HEK293 (cell line): ENCODE measurements around the gene NLGN1.

Source experiments
- CTCF ChIA-PET: fragments of 350-600 bp; formaldehyde crosslinking; extraction: SDS; loops from one replicate; lab custom pipeline; 2021; ENCODE audit warnings: antibody characterized with exemption; lab: Yijun Ruan, JAX
- POLR2A ChIA-PET: fragments of 300-600 bp; formaldehyde crosslinking; extraction: SDS; loops from one replicate; lab custom pipeline; 2020; ENCODE audit warnings: antibody characterized with exemption, inconsistent platforms; lab: Yijun Ruan, JAX
- H3K27ac ChIP-seq: fragments of 200-500 bp; sonication (Bioruptor generic); 2 replicates; pipeline ENCODE4 v1.5.1; 2014; ENCODE audit warnings: low read depth, low read length, control low read depth, inconsistent platforms; ENCODE audit errors: extremely low read depth
- H3K36me3 ChIP-seq, 2 experiments: fragments of 200-500 bp in 1 of 2; sonication (Bioruptor generic) in 1 of 2; 1 replicate in 1 of 2; 2 replicates in 1 of 2; pipeline ENCODE4 v1.5.1; 2014 to 2017; ENCODE audit warnings: inconsistent platforms in 2 of 2, low read length in 2 of 2; ENCODE audit not compliant: control insufficient read depth in 2 of 2, insufficient read depth in 1 of 2
- H3K4me1 ChIP-seq: fragments of 200-500 bp; sonication (Bioruptor generic); 2 replicates; pipeline ENCODE4 v1.5.1; 2014; ENCODE audit warnings: mild to moderate bottlenecking, low read length, inconsistent platforms; ENCODE audit not compliant: control insufficient read depth, insufficient read depth
- H3K4me3 ChIP-seq: 2 replicates; pipeline ENCODE4 v1.5.1; 2011; ENCODE audit warnings: low read depth, mild to moderate bottlenecking, control low read depth, low read length, moderate library complexity
- H3K9me3 ChIP-seq: fragments of 200-500 bp; sonication (Bioruptor generic); 2 replicates; pipeline ENCODE4 v1.5.1; 2014; ENCODE audit warnings: low read depth, low read length, inconsistent platforms; ENCODE audit not compliant: control insufficient read depth, insufficient read depth
- HOXA7 ChIP-seq: sonication (generic); formaldehyde crosslinking; IDR thresholded peaks from 2 replicates; pipeline ENCODE4 v1.8.1; 2022; ENCODE audit warnings: missing genetic modification reagents, borderline replicate concordance
- HOXC10 ChIP-seq: sonication (generic); formaldehyde crosslinking; IDR thresholded peaks from 2 replicates; pipeline ENCODE4 v1.8.1; 2023; ENCODE audit warnings: mild to moderate bottlenecking, missing genetic modification reagents
- HOXD13 ChIP-seq: sonication (generic); formaldehyde crosslinking; IDR thresholded peaks from 2 replicates; pipeline ENCODE4 v1.8.0; 2022; ENCODE audit warnings: missing genetic modification reagents, borderline replicate concordance
- KLF7 ChIP-seq: fragments of 450-650 bp; formaldehyde crosslinking; IDR thresholded peaks from 2 replicates; pipeline ENCODE4 v1.5.1; 2016; ENCODE audit warnings: missing biosample characterization, missing genetic modification characterization, borderline replicate concordance
- SALL2 ChIP-seq: fragments of 450-650 bp; formaldehyde crosslinking; IDR thresholded peaks from 2 replicates; pipeline ENCODE4 v1.5.0; 2017; ENCODE audit warnings: missing biosample characterization, mild to moderate bottlenecking, missing genetic modification characterization, borderline replicate concordance
- ZFP3 ChIP-seq: fragments of 450-650 bp; formaldehyde crosslinking; IDR thresholded peaks from 2 replicates; pipeline ENCODE4 v1.5.1; 2016; ENCODE audit warnings: low read depth, missing biosample characterization, missing genetic modification characterization
- ZFP69B ChIP-seq: fragments of 450-650 bp; formaldehyde crosslinking; IDR thresholded peaks from 2 replicates; pipeline ENCODE4 v1.5.1; 2016; ENCODE audit warnings: missing biosample characterization, missing genetic modification characterization
- ZNF114 ChIP-seq: fragments of 450-650 bp; formaldehyde crosslinking; IDR thresholded peaks from 2 replicates; pipeline ENCODE4 v1.5.0; 2017; ENCODE audit warnings: missing biosample characterization, missing genetic modification characterization
- ZNF16 ChIP-seq: fragments of 450-650 bp; formaldehyde crosslinking; IDR thresholded peaks from 2 replicates; pipeline ENCODE4 v1.5.1; 2016; ENCODE audit warnings: low read depth, missing biosample characterization, missing genetic modification characterization
- ZNF169 ChIP-seq: fragments of 450-650 bp; formaldehyde crosslinking; IDR thresholded peaks from 2 replicates; pipeline ENCODE4 v1.5.1; 2016; ENCODE audit warnings: missing biosample characterization, missing genetic modification characterization
- ZNF19 ChIP-seq: fragments of 450-650 bp; formaldehyde crosslinking; IDR thresholded peaks from 2 replicates; pipeline ENCODE4; 2016; ENCODE audit warnings: missing biosample characterization, missing genetic modification characterization, low read depth
- ZNF2 ChIP-seq: fragments of 450-650 bp; formaldehyde crosslinking; IDR thresholded peaks from 2 replicates; pipeline ENCODE4 v1.5.1; 2016; ENCODE audit warnings: missing biosample characterization, missing genetic modification characterization
- ZNF335 ChIP-seq: fragments of 450-650 bp; formaldehyde crosslinking; conservative IDR thresholded peaks from 2 replicates; pipeline ENCODE4 v1.5.1; 2016; ENCODE audit warnings: missing biosample characterization, missing genetic modification characterization
- ZNF423 ChIP-seq: fragments of 450-650 bp; formaldehyde crosslinking; IDR thresholded peaks from 2 replicates; pipeline ENCODE4 v1.5.1; 2016; ENCODE audit warnings: missing biosample characterization, missing genetic modification characterization
- ZNF558 ChIP-seq: fragments of 450-650 bp; formaldehyde crosslinking; IDR thresholded peaks from 2 replicates; pipeline ENCODE4 v1.5.1; 2016; ENCODE audit warnings: missing biosample characterization, missing genetic modification characterization
- ZNF600 ChIP-seq: fragments of 450-650 bp; formaldehyde crosslinking; IDR thresholded peaks from 2 replicates; pipeline ENCODE4 v1.5.1; 2016; ENCODE audit warnings: missing biosample characterization, missing genetic modification characterization
- ZNF621 ChIP-seq: fragments of 450-650 bp; formaldehyde crosslinking; IDR thresholded peaks from 2 replicates; pipeline ENCODE4 v1.5.1; 2017; ENCODE audit warnings: missing biosample characterization, missing genetic modification characterization
- ZNF664 ChIP-seq: fragments of 450-650 bp; formaldehyde crosslinking; IDR thresholded peaks from 2 replicates; pipeline ENCODE4 v1.5.1; 2016; ENCODE audit warnings: missing biosample characterization, missing genetic modification characterization
- ZNF830 ChIP-seq: fragments of 450-650 bp; IDR thresholded peaks from 2 replicates; pipeline ENCODE4 v1.5.0; 2018; ENCODE audit warnings: missing biosample characterization, missing genetic modification characterization, low read depth, mild to moderate bottlenecking, moderate library complexity
- ZNF843 ChIP-seq: fragments of 450-650 bp; formaldehyde crosslinking; IDR thresholded peaks from 2 replicates; pipeline ENCODE4 v1.5.1; 2016; ENCODE audit warnings: missing biosample characterization, missing genetic modification characterization
- TF ChIP-seq, protein P1 (sequence below): fragments of 450-650 bp; formaldehyde crosslinking; IDR thresholded peaks from 2 replicates; pipeline ENCODE4 v1.5.0; 2017; ENCODE audit warnings: missing biosample characterization, missing genetic modification characterization, borderline replicate concordance
- TF ChIP-seq, protein P2 (sequence below): fragments of 450-650 bp; formaldehyde crosslinking; IDR thresholded peaks from 2 replicates; pipeline ENCODE4 v1.5.1; 2016; ENCODE audit warnings: missing biosample characterization, missing genetic modification characterization
- TF ChIP-seq, protein P3 (sequence below): fragments of 450-650 bp; formaldehyde crosslinking; IDR thresholded peaks from 2 replicates; pipeline ENCODE4 v1.5.1; 2016; ENCODE audit warnings: missing biosample characterization, missing genetic modification characterization
- TF ChIP-seq, protein P4 (sequence below): fragments of 450-650 bp; formaldehyde crosslinking; IDR thresholded peaks from 2 replicates; pipeline ENCODE4 v1.5.1; 2016; ENCODE audit warnings: missing biosample characterization, missing genetic modification characterization

The NLGN1 gene

DNA sequence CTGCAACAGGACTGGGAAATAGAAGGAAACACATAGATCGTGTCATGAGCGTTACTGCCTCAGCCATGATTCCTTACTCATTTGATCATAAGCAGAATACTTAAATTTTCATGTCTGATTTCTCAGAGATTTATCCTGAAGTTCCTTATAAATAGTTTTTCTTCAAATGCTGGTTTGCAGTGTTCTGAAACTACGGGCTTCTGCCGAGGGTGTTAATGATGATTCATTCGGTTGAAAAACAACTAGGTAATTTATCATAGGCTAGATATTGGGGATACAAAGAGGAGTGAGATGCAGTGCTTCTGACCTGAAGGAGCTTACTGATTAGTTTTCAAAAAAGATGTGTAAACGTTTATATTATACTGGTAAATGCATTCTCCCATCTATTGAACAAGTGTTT is 428.9 kb downstream of the NLGN1 start (continued):
- TF ChIP-seq, protein P1, sequence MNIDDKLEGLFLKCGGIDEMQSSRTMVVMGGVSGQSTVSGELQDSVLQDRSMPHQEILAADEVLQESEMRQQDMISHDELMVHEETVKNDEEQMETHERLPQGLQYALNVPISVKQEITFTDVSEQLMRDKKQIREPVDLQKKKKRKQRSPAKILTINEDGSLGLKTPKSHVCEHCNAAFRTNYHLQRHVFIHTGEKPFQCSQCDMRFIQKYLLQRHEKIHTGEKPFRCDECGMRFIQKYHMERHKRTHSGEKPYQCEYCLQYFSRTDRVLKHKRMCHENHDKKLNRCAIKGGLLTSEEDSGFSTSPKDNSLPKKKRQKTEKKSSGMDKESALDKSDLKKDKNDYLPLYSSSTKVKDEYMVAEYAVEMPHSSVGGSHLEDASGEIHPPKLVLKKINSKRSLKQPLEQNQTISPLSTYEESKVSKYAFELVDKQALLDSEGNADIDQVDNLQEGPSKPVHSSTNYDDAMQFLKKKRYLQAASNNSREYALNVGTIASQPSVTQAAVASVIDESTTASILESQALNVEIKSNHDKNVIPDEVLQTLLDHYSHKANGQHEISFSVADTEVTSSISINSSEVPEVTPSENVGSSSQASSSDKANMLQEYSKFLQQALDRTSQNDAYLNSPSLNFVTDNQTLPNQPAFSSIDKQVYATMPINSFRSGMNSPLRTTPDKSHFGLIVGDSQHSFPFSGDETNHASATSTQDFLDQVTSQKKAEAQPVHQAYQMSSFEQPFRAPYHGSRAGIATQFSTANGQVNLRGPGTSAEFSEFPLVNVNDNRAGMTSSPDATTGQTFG (tag by site-specific recombination): no peak
- TF ChIP-seq HOXD13: no peak

DNA sequence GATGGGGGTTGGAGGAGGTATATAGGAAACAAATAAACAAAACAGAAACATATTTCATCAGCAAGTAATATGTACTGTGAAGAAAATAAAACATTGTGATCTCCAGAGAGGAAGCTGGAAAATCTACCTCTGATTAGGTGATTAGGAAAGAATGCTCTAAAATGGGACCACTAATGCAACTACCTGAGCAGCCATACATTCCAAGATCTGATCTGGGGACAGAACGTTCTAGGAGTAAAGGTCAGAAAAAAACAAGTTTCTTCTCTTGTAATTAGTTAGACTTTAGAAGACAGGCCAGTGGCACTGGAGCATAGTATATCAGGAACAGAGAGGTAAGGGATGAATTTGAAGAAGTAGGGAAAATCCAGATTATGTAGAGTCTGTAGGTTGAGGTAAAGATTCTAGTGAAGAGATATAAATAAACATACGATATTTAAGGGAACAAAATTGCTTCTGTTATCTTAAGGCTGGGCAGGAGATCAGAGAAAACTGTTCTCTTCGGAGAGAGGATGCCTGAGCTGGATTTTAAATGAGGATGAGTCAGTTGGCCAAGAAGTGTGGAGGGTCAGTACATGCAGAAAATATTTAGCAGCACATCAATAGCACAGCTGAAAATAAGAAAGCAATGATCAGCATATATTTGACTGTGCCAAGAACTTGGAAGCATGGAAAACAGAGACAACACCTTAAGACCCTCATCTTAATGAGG is 429.5 kb downstream of the NLGN1 start:
- POLR2A ChIA-PET: no interaction called here
- no peak for TF ChIP-seq ZNF16 (tag by site-specific recombination)
- TF ChIP-seq ZNF558 (tag by site-specific recombination): no peak
- TF ChIP-seq, protein P2, sequence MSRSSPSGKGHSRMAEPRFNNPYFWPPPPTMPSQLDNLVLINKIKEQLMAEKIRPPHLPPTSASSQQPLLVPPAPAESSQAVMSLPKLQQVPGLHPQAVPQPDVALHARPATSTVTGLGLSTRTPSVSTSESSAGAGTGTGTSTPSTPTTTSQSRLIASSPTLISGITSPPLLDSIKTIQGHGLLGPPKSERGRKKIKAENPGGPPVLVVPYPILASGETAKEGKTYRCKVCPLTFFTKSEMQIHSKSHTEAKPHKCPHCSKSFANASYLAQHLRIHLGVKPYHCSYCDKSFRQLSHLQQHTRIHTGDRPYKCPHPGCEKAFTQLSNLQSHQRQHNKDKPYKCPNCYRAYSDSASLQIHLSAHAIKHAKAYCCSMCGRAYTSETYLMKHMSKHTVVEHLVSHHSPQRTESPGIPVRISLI (tag by site-specific recombination): no peak
- TF ChIP-seq ZNF664 (tag by site-specific recombination): no peak
- TF ChIP-seq, protein P3, sequence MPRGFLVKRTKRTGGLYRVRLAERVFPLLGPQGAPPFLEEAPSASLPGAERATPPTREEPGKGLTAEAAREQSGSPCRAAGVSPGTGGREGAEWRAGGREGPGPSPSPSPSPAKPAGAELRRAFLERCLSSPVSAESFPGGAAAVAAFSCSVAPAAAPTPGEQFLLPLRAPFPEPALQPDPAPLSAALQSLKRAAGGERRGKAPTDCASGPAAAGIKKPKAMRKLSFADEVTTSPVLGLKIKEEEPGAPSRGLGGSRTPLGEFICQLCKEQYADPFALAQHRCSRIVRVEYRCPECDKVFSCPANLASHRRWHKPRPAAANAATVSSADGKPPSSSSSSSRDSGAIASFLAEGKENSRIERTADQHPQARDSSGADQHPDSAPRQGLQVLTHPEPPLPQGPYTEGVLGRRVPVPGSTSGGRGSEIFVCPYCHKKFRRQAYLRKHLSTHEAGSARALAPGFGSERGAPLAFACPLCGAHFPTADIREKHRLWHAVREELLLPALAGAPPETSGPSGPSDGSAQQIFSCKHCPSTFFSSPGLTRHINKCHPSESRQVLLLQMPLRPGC (tag by site-specific recombination): no peak
- no peak for TF ChIP-seq HOXC10 (CRISPR knock-in tag)
- TF ChIP-seq ZNF2 (tag by site-specific recombination): no peak
- TF ChIP-seq, protein P4, sequence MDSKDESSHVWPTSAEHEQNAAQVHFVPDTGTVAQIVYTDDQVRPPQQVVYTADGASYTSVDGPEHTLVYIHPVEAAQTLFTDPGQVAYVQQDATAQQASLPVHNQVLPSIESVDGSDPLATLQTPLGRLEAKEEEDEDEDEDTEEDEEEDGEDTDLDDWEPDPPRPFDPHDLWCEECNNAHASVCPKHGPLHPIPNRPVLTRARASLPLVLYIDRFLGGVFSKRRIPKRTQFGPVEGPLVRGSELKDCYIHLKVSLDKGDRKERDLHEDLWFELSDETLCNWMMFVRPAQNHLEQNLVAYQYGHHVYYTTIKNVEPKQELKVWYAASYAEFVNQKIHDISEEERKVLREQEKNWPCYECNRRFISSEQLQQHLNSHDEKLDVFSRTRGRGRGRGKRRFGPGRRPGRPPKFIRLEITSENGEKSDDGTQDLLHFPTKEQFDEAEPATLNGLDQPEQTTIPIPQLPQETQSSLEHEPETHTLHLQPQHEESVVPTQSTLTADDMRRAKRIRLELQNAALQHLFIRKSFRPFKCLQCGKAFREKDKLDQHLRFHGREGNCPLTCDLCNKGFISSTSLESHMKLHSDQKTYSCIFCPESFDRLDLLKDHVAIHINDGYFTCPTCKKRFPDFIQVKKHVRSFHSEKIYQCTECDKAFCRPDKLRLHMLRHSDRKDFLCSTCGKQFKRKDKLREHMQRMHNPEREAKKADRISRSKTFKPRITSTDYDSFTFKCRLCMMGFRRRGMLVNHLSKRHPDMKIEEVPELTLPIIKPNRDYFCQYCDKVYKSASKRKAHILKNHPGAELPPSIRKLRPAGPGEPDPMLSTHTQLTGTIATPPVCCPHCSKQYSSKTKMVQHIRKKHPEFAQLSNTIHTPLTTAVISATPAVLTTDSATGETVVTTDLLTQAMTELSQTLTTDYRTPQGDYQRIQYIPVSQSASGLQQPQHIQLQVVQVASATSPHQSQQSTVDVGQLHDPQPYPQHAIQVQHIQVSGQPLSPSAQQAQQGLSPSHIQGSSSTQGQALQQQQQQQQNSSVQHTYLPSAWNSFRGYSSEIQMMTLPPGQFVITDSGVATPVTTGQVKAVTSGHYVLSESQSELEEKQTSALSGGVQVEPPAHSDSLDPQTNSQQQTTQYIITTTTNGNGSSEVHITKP (tag by site-specific recombination): no peak
- no peak for TF ChIP-seq ZNF114 (tag by site-specific recombination)
- Histone ChIP-seq H3K4me3 (no peak overlapping the region), H3K36me3 (no peaks in the 10 kb centered on the region), H3K27ac (no peak overlapping the region), H3K4me1 (no peaks in the 10 kb centered on the region), H3K9me3 (no peaks in the 10 kb centered on the region)
- CTCF ChIA-PET: interaction anchor here (0.6 kb wide), 1 partner anchor 75 kb away, joined by 3 read pairs; no protein-coding TSS in a partner anchor

DNA sequence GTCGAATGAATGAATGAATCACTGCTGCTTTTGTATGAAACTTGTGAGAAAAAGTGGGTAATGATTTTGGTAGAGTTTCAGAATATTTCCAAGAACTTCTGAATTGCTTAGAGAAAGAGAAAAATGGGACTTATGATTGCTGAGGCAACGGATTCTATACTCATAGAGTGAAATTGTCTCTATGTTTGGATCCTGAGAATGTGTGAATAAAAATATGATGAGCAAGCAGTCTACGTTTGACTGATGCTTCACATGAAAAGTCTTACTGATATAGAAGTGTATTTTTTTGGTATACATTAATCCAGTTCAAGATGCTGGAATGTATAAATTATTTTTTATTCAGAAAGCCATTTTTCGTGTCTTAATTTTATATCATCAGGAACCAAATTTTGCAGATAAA is 441.1 kb downstream of the NLGN1 start:
- CTCF ChIA-PET: no interaction called here

More for the DNA sequence above, 441.1 kb downstream of the NLGN1 start:
- Histone ChIP-seq H3K9me3 (no peaks in the 10 kb centered on the region), H3K4me3 (no peak overlapping the region), H3K36me3 (no peaks in the 10 kb centered on the region), H3K27ac (no peak overlapping the region), H3K4me1 (no peaks in the 10 kb centered on the region)
- POLR2A ChIA-PET: no interaction called here
- TF ChIP-seq ZFP3 (no peak), ZNF19 (tag by site-specific recombination) (no peak), ZNF335 (tag by site-specific recombination) (no peak), ZNF600 (tag by site-specific recombination) (no peak), ZNF16 (tag by site-specific recombination) (no peak), ZNF830 (tag by site-specific recombination) (no peak), ZNF169 (no peak), KLF7 (tag by site-specific recombination) (no peak), HOXA7 (no peak), SALL2 (tag by site-specific recombination) (no peak), ZNF843 (tag by site-specific recombination) (no peak), ZNF423 (tag by site-specific recombination) (no peak), ZNF621 (tag by site-specific recombination) (no peak), ZFP69B (tag by site-specific recombination) (no peak)
